Heart left ventricle (tissue), 16 donors: ENCODE measurements around the gene DPP10. TPM values are rescaled to one million over a fixed set of nuclear protein-coding genes. Genes with fewer than 3 reads are reported as not detected.

Experiments used
- ATAC-seq, 4 donors: fragments of 200-7000 bp; cut with Tn5 transposase; one replicate each; pipeline ENCODE4 v1.9.1; 2020 to 2022; ENCODE audit warnings: moderate library complexity in 4 of 4, mild to moderate bottlenecking in 3 of 4, moderate number of reproducible peaks in 1 of 4
- DNase-seq, 5 donors: peaks; one replicate each; pipeline ENCODE4 v3.0.0-alpha.2; 2020
- H3K27ac ChIP-seq, 12 donors: fragments of 200-600 bp; sonication (generic) in 4 of 12; one replicate each; pipeline versions ENCODE4 v1.5.0 to v1.8.0; 2016 to 2022; ENCODE audit warnings: mild to moderate bottlenecking in 2 of 12
- H3K27me3 ChIP-seq, 9 donors: fragments of 200-600 bp; sonication (generic) in 2 of 9; one replicate each; pipeline versions ENCODE4 v1.5.1 to v1.8.0; 2016 to 2022; ENCODE audit warnings: mild to moderate bottlenecking in 3 of 9
- H3K36me3 ChIP-seq, 9 donors: fragments of 200-600 bp; sonication (generic) in 2 of 9; one replicate each; pipeline versions ENCODE4 v1.5.0 to v1.8.0; 2018 to 2022; ENCODE audit warnings: mild to moderate bottlenecking in 2 of 9
- H3K4me1 ChIP-seq, 12 donors: fragments of 200-600 bp; sonication (generic) in 4 of 12; one replicate each; pipeline versions ENCODE4 v1.5.0 to v1.8.0; 2016 to 2022; ENCODE audit warnings: mild to moderate bottlenecking in 3 of 12
- H3K4me3 ChIP-seq, 12 donors: fragments of 200-600 bp; sonication (generic) in 4 of 12; one replicate each; pipeline versions ENCODE4 v1.5.0 to v1.8.0; 2017 to 2022; ENCODE audit warnings: mild to moderate bottlenecking in 9 of 12, moderate library complexity in 4 of 12
- H3K9me3 ChIP-seq, 12 donors: fragments of 200-600 bp; sonication (generic) in 4 of 12; one replicate each; pipeline versions ENCODE4 v1.5.0 to v1.8.0; 2016 to 2022; ENCODE audit warnings: mild to moderate bottlenecking in 1 of 12
- POLR2A ChIP-seq, 2 donors: fragments of 450-650 bp; IDR thresholded peaks; one replicate each; pipeline ENCODE4 v1.6.1; 2017; ENCODE audit warnings: antibody characterized with exemption in 2 of 2, mild to moderate bottlenecking in 2 of 2, moderate library complexity in 2 of 2
- WGBS, 4 donors: extraction: QIAGEN DNeasy Blood & Tissue Kit in 2 of 4; methylation state at CpG; one replicate each; pipeline versions ENCODE4 v1.1.5 to v1.1.7; 2013 to 2018; 5-methylcytosine and 5-hydroxymethylcytosine counted together
- intact Hi-C, 10 donors: fragments of 100-400 bp; cut with DNase I; formaldehyde crosslinking; loops; one replicate each; pipeline versions ENCODE4 v1.11.1 to v1.14.2; 2022
- polyA plus RNA-seq, 2 donors: library from polyadenylated mRNA; stranded (reverse); fragments of 200-250 nt; gene quantifications; one replicate each; pipeline ENCODE4 v1.2.3, GENCODE V29; 2013
- total RNA-seq, 9 donors: library from RNA; depleted of rRNA in 2 of 9; stranded (reverse); fragments of >200 nt in 2 of 9; fragmentation: NEBNext Ultra II Directional in 3 of 9; extraction: Animal tissue kit (Norgen Biotek cat#: 25700) in 3 of 9; gene quantifications; one replicate each; pipeline versions ENCODE4 v1.1.0 to v1.2.4, GENCODE V29; 2016 to 2023
- TF ChIP-seq, protein P1 (sequence below), 12 donors: fragments of 200-600 bp; sonication (generic) in 4 of 12; IDR thresholded peaks; one replicate each; pipeline versions ENCODE4 v1.5.0 to v1.8.0; 2018 to 2022; ENCODE audit warnings: antibody characterized with exemption in 12 of 12, mild to moderate bottlenecking in 5 of 12
- donor health status: ischemic (EF 13 %, LVEDD 7.1; RV severe dilation, severe dysfunction).
- donor health status: healthy with polysubstance abuse.
- donor health status: DM: no; HTN: yes; CAD: no.
- donor health status: DM: no; HTN: no; CAD: no.
- donor health status: ischemic (EF 25% LVEDD 6.9; RV normal size, moderate dysfunction).
- donor health status: ischemic (EF 25% LVEDD 5.7; RV mildly dilated, moderate dysfunction).
- donor health status: healthy.
- donor health status: DM: yes; HTN: yes; CAD: no.
- donor health status: ischemic (EF 35%, LVEDD 5.7; RV mildly dilated, moderate dysfunction).
- donor health status: nonischemic (EF 11% LVEDD 7.7; RV severe dilation, severe dysfunction).
- donor health status: DM: yes; HTN: yes; CAD: no.
- donor health status: PGD.
- donor health status: ischemic (EF 29% LVEDD 5.4; RV normal size, mild dysfunction).
- donor health status: nonischemic (EF 23%, LVEDD 6.1; RV moderate dilation, normal function).

DPP10 gene
- total and polyA plus RNA-seq, 11 donors = 0.88 TPM; not detected in 10

DNA sequence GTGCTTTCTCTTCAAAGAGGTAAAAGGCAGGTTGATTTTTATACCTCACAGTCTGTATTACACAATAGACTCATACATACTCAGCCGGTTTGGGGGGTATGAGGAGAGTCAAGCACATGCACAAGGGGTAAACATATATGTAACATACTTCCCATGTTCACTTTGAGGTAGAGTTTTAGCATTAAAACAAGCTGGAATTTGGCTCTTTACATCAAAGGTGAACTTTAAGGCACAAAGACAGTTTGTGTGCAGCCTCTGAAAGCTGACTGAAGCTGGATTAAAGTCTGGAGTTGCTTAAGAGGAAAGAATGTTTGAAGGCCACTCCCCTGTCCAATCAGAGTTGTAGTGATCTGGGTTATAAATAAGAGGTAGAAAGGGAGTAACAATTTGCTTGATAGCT lies 282.0 kb downstream of the DPP10 start:
- 52 to 82% (median 57%) methylated on average over 1 of the region's 1 CpG for WGBS, 4 donors

DNA sequence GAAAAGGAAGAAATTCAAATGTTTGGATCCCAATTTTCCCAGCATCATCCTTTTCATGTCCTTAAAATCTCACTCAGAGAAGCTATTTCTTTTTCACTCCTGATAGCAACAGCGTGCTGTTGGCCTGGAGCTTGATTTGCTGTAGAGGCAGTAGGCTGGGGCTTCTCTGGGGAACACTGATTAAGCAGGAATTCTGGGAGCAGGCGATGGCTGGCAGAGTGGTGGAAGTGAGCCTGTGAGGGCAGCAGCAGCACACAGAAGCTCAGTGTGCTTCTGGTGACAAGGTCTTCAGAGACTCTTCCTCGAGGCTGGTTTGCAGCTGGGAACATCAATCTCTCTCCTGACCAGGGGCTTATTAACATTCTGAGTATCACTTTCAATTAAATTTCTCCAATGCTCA lies 284.6 kb downstream of the DPP10 start:
- 12 to 28% (median 17%) methylated on average over 3 of the region's 3 CpGs for WGBS, 4 donors
- Histone ChIP-seq H3K36me3 (no peaks in the 10 kb centered on the region), H3K27me3 (no peaks in the 10 kb centered on the region), H3K9me3 (no peaks in the 10 kb centered on the region), H3K4me3 (no peak overlapping the region), H3K4me1 (no peaks in the 10 kb centered on the region), H3K27ac (no peak overlapping the region)
- no peak for TF ChIP-seq POLR2A (IDR thresholded peaks at IDR 0.05)
- TF ChIP-seq, protein P1, sequence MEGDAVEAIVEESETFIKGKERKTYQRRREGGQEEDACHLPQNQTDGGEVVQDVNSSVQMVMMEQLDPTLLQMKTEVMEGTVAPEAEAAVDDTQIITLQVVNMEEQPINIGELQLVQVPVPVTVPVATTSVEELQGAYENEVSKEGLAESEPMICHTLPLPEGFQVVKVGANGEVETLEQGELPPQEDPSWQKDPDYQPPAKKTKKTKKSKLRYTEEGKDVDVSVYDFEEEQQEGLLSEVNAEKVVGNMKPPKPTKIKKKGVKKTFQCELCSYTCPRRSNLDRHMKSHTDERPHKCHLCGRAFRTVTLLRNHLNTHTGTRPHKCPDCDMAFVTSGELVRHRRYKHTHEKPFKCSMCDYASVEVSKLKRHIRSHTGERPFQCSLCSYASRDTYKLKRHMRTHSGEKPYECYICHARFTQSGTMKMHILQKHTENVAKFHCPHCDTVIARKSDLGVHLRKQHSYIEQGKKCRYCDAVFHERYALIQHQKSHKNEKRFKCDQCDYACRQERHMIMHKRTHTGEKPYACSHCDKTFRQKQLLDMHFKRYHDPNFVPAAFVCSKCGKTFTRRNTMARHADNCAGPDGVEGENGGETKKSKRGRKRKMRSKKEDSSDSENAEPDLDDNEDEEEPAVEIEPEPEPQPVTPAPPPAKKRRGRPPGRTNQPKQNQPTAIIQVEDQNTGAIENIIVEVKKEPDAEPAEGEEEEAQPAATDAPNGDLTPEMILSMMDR (IDR thresholded peaks at IDR 0.05) = no peak
- intact Hi-C loops = loop anchor here in 1 of 10 donors (10.0 kb wide), 1 partner anchor 358 kb away; no protein-coding TSS in a partner anchor
- DNase-seq (peak in 2 of 5 donors; percentile 16 to 21), ATAC-seq (no peak)

More for the DNA sequence above, 282.0 kb downstream of the DPP10 start:
- H3K4me3 ChIP-seq = no peak overlapping the region
- H3K27me3 ChIP-seq = no peaks in the 10 kb centered on the region
- H3K9me3 ChIP-seq = no peaks in the 10 kb centered on the region
- ATAC-seq = no peak
- H3K4me1 ChIP-seq = no peaks in the 10 kb centered on the region
- H3K27ac ChIP-seq = no peak overlapping the region
- no peaks in the 10 kb centered on the region for H3K36me3 ChIP-seq
- TF ChIP-seq, protein P1 (IDR thresholded peaks at IDR 0.05) = no peak
- TF ChIP-seq POLR2A (IDR thresholded peaks at IDR 0.05) = no peak
- intact Hi-C loops = loop anchor here in 1 of 10 donors (10.0 kb wide), 1 partner anchor 360 kb away; no protein-coding TSS in a partner anchor
- DNase-seq = no peak

DNA sequence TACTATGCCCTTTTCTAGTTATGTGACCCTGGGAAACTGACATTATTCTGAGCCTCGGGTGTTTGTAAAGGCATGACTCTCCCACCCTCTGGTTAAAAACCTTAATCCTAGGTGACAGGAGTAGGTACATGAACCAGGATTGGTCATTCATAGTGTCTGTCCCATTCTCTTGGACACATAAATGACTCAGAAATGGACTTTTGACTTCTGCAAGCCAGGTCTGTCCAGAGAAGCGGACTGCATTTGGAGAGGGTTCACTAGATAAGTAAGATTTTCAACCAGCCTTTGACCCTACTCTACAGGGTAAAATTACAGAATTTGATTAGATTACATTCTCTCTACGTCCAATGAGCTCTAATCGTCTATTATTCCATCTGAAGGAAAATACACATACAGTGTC lies 285.9 kb downstream of the DPP10 start:
- H3K4me1 ChIP-seq = no peaks in the 10 kb centered on the region
- no peaks in the 10 kb centered on the region for H3K36me3 ChIP-seq
- no peaks in the 10 kb centered on the region for H3K27me3 ChIP-seq
- H3K27ac ChIP-seq = no peak overlapping the region
- TF ChIP-seq, protein P1 (IDR thresholded peaks at IDR 0.05) = no peak
- TF ChIP-seq POLR2A (IDR thresholded peaks at IDR 0.05) = no peak
- ATAC-seq (no peak), DNase-seq (no peak)
- WGBS, 4 donors = 60 to 74% (median 66%) methylated on average over 4 of the region's 4 CpGs
- intact Hi-C loops = loop anchor here in 2 of 10 donors (1.0 to 10.0 kb wide), 2 partner anchors 355 to 356 kb away; no protein-coding TSS in a partner anchor
- no peak overlapping the region for H3K4me3 ChIP-seq
- H3K9me3 ChIP-seq = no peaks in the 10 kb centered on the region

DNA sequence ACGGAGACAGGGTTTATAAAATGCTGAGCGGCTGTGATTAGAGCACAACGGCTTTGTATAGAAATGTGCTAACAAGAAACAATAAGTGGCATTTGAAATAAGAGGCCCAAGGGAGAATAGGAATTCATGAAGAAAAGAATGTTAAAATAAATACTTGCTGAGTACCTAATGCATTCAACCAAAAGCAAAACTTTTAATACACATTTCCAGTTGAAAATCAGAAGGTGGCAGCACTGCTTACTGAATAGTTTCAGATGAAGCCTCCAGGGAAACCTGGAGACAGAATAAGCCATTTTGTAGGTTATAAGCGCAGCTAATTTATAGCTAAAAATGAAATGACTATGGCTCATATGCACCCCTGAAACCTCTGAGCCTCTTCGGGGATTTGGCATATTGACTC lies 286.6 kb downstream of the DPP10 start:
- TF ChIP-seq, protein P1 (IDR thresholded peaks at IDR 0.05) = peak in 9 of 12 donors; percentile 20 to 49 (median 42)
- no peak for TF ChIP-seq POLR2A (IDR thresholded peaks at IDR 0.05)
- no peak for DNase-seq
- no peak overlapping the region for H3K27ac ChIP-seq
- WGBS, 4 donors = 64 to 82% (median 71%) methylated on average over 5 of the region's 5 CpGs
- H3K27me3 ChIP-seq = no peaks in the 10 kb centered on the region
- ATAC-seq = no peak
- no peaks in the 10 kb centered on the region for H3K4me1 ChIP-seq
- no peaks in the 10 kb centered on the region for H3K36me3 ChIP-seq
- intact Hi-C loops = loop anchor here in 1 of 10 donors (10.0 kb wide), 1 partner anchor 356 kb away; no protein-coding TSS in a partner anchor
- no peaks in the 10 kb centered on the region for H3K9me3 ChIP-seq
- H3K4me3 ChIP-seq = no peak overlapping the region
